H9 (cell line): Measurements from ENCODE around the gene CERS4. TPM values are rescaled to one million over a fixed set of nuclear protein-coding genes. Genes with fewer than 3 reads are reported as not detected.

Source experiments
- DNase-seq: peaks from one replicate; pipeline ENCODE4 v3.0.0-alpha.2; 2017
- H2AFZ ChIP-seq: one replicate; pipeline ENCODE4 v1.6.1; 2013; ENCODE audit warnings: mild to moderate bottlenecking, low read length, control low read depth, moderate library complexity
- H2AK5ac ChIP-seq: 2 replicates; pipeline ENCODE4 v1.6.1; 2013; ENCODE audit warnings: low read length, control low read depth, mixed read lengths; ENCODE audit not compliant: insufficient read length
- H2BK120ac ChIP-seq: one replicate; pipeline ENCODE4 v1.6.1; 2013; ENCODE audit warnings: low read depth, mild to moderate bottlenecking, low read length, control low read depth, inconsistent platforms; ENCODE audit not compliant: poor library complexity, severe bottlenecking
- H2BK12ac ChIP-seq: 2 replicates; pipeline ENCODE4 v1.6.1; 2013; ENCODE audit warnings: low read length, control low read depth, mixed read lengths, low read depth; ENCODE audit not compliant: insufficient read length
- H2BK15ac ChIP-seq: 2 replicates; pipeline ENCODE4 v1.6.1; 2013; ENCODE audit warnings: low read depth, low read length, control low read depth
- H2BK20ac ChIP-seq: one replicate; pipeline ENCODE4 v1.6.1; 2013; ENCODE audit warnings: low read depth, mild to moderate bottlenecking, low read length, control low read depth, inconsistent platforms; ENCODE audit not compliant: poor library complexity, severe bottlenecking
- H2BK5ac ChIP-seq: 2 replicates; pipeline ENCODE4 v1.6.1; 2013; ENCODE audit warnings: low read length, control low read depth, mixed read lengths; ENCODE audit not compliant: insufficient read length
- H3K14ac ChIP-seq: 2 replicates; pipeline ENCODE4 v1.6.1; 2013; ENCODE audit warnings: low read length, control low read depth; ENCODE audit not compliant: insufficient read depth
- H3K18ac ChIP-seq: 2 replicates; pipeline ENCODE4 v1.6.1; 2013; ENCODE audit warnings: low read depth, mild to moderate bottlenecking, mixed read lengths, low read length, control low read depth; ENCODE audit not compliant: insufficient read length
- H3K23ac ChIP-seq: 2 replicates; pipeline ENCODE4 v1.6.1; 2013; ENCODE audit warnings: low read length, control low read depth, mixed read lengths, low read depth; ENCODE audit not compliant: insufficient read length
- H3K23me2 ChIP-seq: 2 replicates; pipeline ENCODE4 v1.6.1; 2013; ENCODE audit warnings: low read depth, mild to moderate bottlenecking, mixed read lengths, low read length, control low read depth; ENCODE audit not compliant: insufficient read length, poor library complexity, severe bottlenecking
- H3K27ac ChIP-seq: 2 replicates; pipeline ENCODE4 v1.5.1; 2013; ENCODE audit warnings: low read length, control low read depth, mixed read lengths, low read depth; ENCODE audit not compliant: insufficient read length
- H3K27me3 ChIP-seq: 2 replicates; pipeline ENCODE4 v1.6.1; 2013; ENCODE audit warnings: low read length, control low read depth, inconsistent platforms; ENCODE audit not compliant: insufficient read depth
- H3K4ac ChIP-seq: 2 replicates; pipeline ENCODE4 v1.6.1; 2013; ENCODE audit warnings: low read depth, mild to moderate bottlenecking, control low read depth, inconsistent platforms, low read length, moderate library complexity
- H3K4me1 ChIP-seq: 2 replicates; pipeline ENCODE4 v1.6.1; 2013; ENCODE audit warnings: low read length, control low read depth, inconsistent platforms; ENCODE audit not compliant: insufficient read depth
- H3K4me2 ChIP-seq: 2 replicates; pipeline ENCODE4 v1.6.1; 2013; ENCODE audit warnings: low read length, control low read depth, mixed read lengths; ENCODE audit not compliant: insufficient read length, insufficient read depth
- H3K56ac ChIP-seq: 2 replicates; pipeline ENCODE4 v1.6.1; 2013; ENCODE audit warnings: low read depth, mild to moderate bottlenecking, mixed read lengths, low read length, control low read depth; ENCODE audit not compliant: insufficient read length
- H3K79me1 ChIP-seq: 2 replicates; pipeline ENCODE4 v1.6.1; 2013; ENCODE audit warnings: low read depth, mild to moderate bottlenecking, moderate library complexity, low read length, control low read depth, inconsistent platforms; ENCODE audit not compliant: insufficient read depth, poor library complexity, severe bottlenecking
- H3K79me2 ChIP-seq: 2 replicates; pipeline ENCODE4 v1.6.1; 2013; ENCODE audit warnings: low read length, control low read depth, inconsistent platforms; ENCODE audit not compliant: insufficient read depth
- H3K9ac ChIP-seq: 2 replicates; pipeline ENCODE4 v1.6.1; 2013; ENCODE audit warnings: low read length, control low read depth, mixed read lengths; ENCODE audit not compliant: insufficient read length; ENCODE audit errors: extremely low read depth
- H3K9me3 ChIP-seq: one replicate; pipeline ENCODE4 v1.6.1; 2013; ENCODE audit warnings: low read depth, low read length, inconsistent platforms; ENCODE audit not compliant: control insufficient read depth
- H3T11ph ChIP-seq: one replicate; pipeline ENCODE4 v1.6.1; 2013; ENCODE audit warnings: mild to moderate bottlenecking, low read length, control low read depth, inconsistent platforms
- H4K20me1 ChIP-seq: one replicate; pipeline ENCODE4 v1.6.1; 2013; ENCODE audit not compliant: control insufficient read depth, insufficient read length, insufficient read depth
- H4K5ac ChIP-seq: 2 replicates; pipeline ENCODE4 v1.6.1; 2013; ENCODE audit warnings: low read depth, mild to moderate bottlenecking, mixed read lengths, low read length, control low read depth; ENCODE audit not compliant: insufficient read length
- H4K8ac ChIP-seq: replicated peaks from 2 replicates; pipeline ENCODE4 v1.6.1; 2013; ENCODE audit warnings: low read length, control low read depth, mixed read lengths, low read depth; ENCODE audit not compliant: insufficient read length
- H4K91ac ChIP-seq: 2 replicates; pipeline ENCODE4 v1.6.1; 2013; ENCODE audit warnings: low read depth, mild to moderate bottlenecking, moderate library complexity, mixed read lengths, low read length, control low read depth; ENCODE audit not compliant: insufficient read length
- H3K27ac Mint-ChIP-seq, 3 experiments: 2 replicates in 2 of 3; 3 replicates in 1 of 3; pipeline ENCODE4 v1.8.0; 2020 to 2021; ENCODE audit warnings: mixed read lengths in 3 of 3, mild to moderate bottlenecking in 1 of 3, moderate library complexity in 1 of 3
- H3K27me3 Mint-ChIP-seq: 2 replicates; pipeline ENCODE4 v1.8.0; 2021; ENCODE audit warnings: low read depth, mild to moderate bottlenecking, moderate library complexity, mixed read lengths
- H3K36me3 Mint-ChIP-seq, 3 experiments: 2 replicates in 2 of 3; 3 replicates in 1 of 3; pipeline ENCODE4 v1.8.0; 2020 to 2021; ENCODE audit warnings: low read depth in 3 of 3, mixed read lengths in 3 of 3; ENCODE audit not compliant: insufficient read depth in 1 of 3
- H3K4me1 Mint-ChIP-seq, 2 experiments: 2 replicates each; pipeline ENCODE4 v1.8.0; 2020; ENCODE audit warnings: mixed read lengths in 2 of 2
- H3K4me3 Mint-ChIP-seq, 2 experiments: 2 replicates in 1 of 2; 3 replicates in 1 of 2; pipeline ENCODE4 v1.8.0; 2020 to 2021; ENCODE audit warnings: mild to moderate bottlenecking in 2 of 2, mixed read lengths in 2 of 2, moderate library complexity in 1 of 2
- H3K9me3 Mint-ChIP-seq, 2 experiments: 2 replicates in 1 of 2; 3 replicates in 1 of 2; pipeline ENCODE4 v1.8.0; 2020; ENCODE audit warnings: mild to moderate bottlenecking in 2 of 2, mixed read lengths in 2 of 2, moderate library complexity in 1 of 2
- CTCF ChIP-seq: fragments of 200-600 bp; sonication (generic); conservative IDR thresholded peaks from 3 replicates; pipeline ENCODE4 v1.8.0; 2021; ENCODE audit warnings: antibody characterized with exemption, mild to moderate bottlenecking
- WGBS: extraction: QIAGEN DNeasy Blood & Tissue Kit; methylation state at CpG from one replicate; pipeline ENCODE4 v1.1.7; 2013; ENCODE audit warnings: missing lambda C conversion rate, low lambda C conversion rate, mixed read lengths; ENCODE audit not compliant: insufficient read length; ENCODE audit errors: extremely low coverage; 5-methylcytosine and 5-hydroxymethylcytosine counted together
- total RNA-seq: library from RNA; stranded (reverse); gene quantifications from 2 replicates; pipeline ENCODE4 v1.2.1, GENCODE V29; 2021

CERS4 gene
- total RNA-seq, 1 experiment from 2014 or later: 62.6 TPM

GRCh38 chr19:8239528-8240273, 30.5 kb downstream of the CERS4 start:
- Histone ChIP-seq H3K9me3 (peaks cover 5% of the 10 kb centered on the region), H4K5ac (peak overlapping the region; percentile 41), H3K23ac (no peak overlapping the region), H3K9ac (no peak overlapping the region), H3T11ph (no peak overlapping the region), H3K27ac (peak overlapping the region; percentile 51), H2AK5ac (peak overlapping the region; percentile 6), H2BK15ac (no peak overlapping the region), H3K4me2 (peak overlapping the region; percentile 4), H2AFZ (no peak overlapping the region), H3K14ac (peak overlapping the region; percentile 48; the same call in 1 of the 2 replicates), H2BK20ac (no peak overlapping the region), H3K79me1 (no peaks in the 10 kb centered on the region), H3K23me2 (no peaks in the 10 kb centered on the region), H2BK120ac (no peak overlapping the region), H3K4ac (no peak overlapping the region), H2BK12ac (no peak overlapping the region), H3K18ac (no peak overlapping the region), H4K91ac (no peak overlapping the region), H4K8ac (no peak overlapping the region), H2BK5ac (no peak overlapping the region), H3K4me1 (peaks cover 9% of the 10 kb centered on the region; the same call in 1 of the 2 replicates), H3K27me3 (no peaks in the 10 kb centered on the region), H3K56ac (no peak overlapping the region), H4K20me1 (no peaks in the 10 kb centered on the region), H3K79me2 (no peaks in the 10 kb centered on the region; the same call in 1 of the 2 replicates)
- peak overlapping the region in 2 of 3 experiments; percentile 90 to 94; a peak in 6 of 7 replicates for H3K27ac Mint-ChIP-seq
- DNase-seq: no peak
- TF ChIP-seq CTCF: no peak
- H3K4me3 Mint-ChIP-seq: peak overlapping the region in 1 of 2 experiments; percentile 57; a peak in 3 of 5 replicates
- 0 out of 2 replicates have a peak, but pooled peaks cover 2% of the 10 kb centered on the region for H3K27me3 Mint-ChIP-seq
- H3K4me1 Mint-ChIP-seq: peaks cover 23 to 29% of the 10 kb centered on the region in 2 experiments
- no CpG with 5 or more reads among the region's 3 CpGs for WGBS
- peaks cover 31 to 35% (median 34%) of the 10 kb centered on the region in 3 experiments for H3K36me3 Mint-ChIP-seq
- H3K9me3 Mint-ChIP-seq: peaks cover 6 to 15% of the 10 kb centered on the region in 2 experiments; a peak in 4 of 5 replicates
